ENCODE measurements around the gene FUZ. TPM values are rescaled to one million over a fixed set of nuclear protein-coding genes. Genes with fewer than 3 reads are reported as not detected.

The FUZ gene
- total and polyA plus RNA-seq, 4 donors = 3.8 to 12.5 (median 7.0) TPM

DNA sequence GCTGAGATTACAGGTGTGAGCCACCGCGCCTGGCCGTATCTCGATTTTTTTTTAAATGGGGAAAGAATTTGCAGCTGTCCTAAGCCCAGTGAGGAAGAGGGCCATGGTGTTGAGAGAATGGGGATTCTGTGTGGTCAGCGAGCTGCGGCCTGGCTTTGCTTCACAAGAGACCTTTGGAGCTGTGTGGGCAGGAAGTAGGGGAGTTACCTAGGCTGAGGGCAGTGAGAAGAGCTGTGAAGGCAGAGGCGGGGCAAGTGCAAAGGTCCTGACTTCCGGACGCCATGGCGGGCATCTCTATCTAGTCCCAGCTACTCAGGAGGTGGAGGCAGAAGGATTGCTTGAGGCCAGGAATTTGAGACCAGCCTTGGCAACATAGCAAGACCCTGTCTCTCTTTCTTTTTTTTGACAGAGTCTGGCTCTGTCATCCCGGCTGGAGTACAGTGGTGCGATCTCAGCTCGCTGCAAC, 41.4 kb downstream of the FUZ start:
- H3K4me3 ChIP-seq (ENCODE audit: low read depth in 1 of 3, low read length in 3 of 3) = peak overlapping the region in 1 of 3 donors; percentile 8
- H3K36me3 ChIP-seq (ENCODE audit: control insufficient read depth in 4 of 4, insufficient read depth in 3 of 4, low read depth in 1 of 4, low read length in 3 of 4) = peaks cover 0 to 3% (median 0%) of the 10 kb centered on the region in 4 donors
- H3K27me3 ChIP-seq (ENCODE audit: control insufficient read depth in 4 of 4, insufficient read depth in 4 of 4, low read length in 3 of 4) = no peaks in the 10 kb centered on the region
- H3K9me3 ChIP-seq (ENCODE audit: control insufficient read depth in 4 of 4, low read length in 3 of 4) = no peaks in the 10 kb centered on the region
- H3K4me1 ChIP-seq (ENCODE audit: control insufficient read depth in 4 of 4, insufficient read depth in 4 of 4, low read length in 3 of 4) = peaks cover 2 to 20% (median 18%) of the 10 kb centered on the region in 4 donors
- DNase-seq (ENCODE audit: low spot score) = peak; percentile 55
- WGBS = 48% methylated on average over 13 of the region's 13 CpGs
- peak overlapping the region; percentile 69 to 83 for H3K27ac ChIP-seq (ENCODE audit: low read depth in 1 of 2, low read length in 2 of 2)
- H3K9ac ChIP-seq (ENCODE audit: low read depth in 1 of 2, low read length in 2 of 2) = no peak overlapping the region
- TF ChIP-seq RAD21 (IDR thresholded peaks at IDR 0.05) = peak in 1 of 2 donors; percentile 50
- TF ChIP-seq SP1 (IDR thresholded peaks at IDR 0.05) = peak; percentile 90
- TF ChIP-seq HNF4A (conservative IDR thresholded peaks at IDR 0.05) = peak; percentile 85
- no peak for TF ChIP-seq FOXA1 (IDR thresholded peaks at IDR 0.05)
- no peak for TF ChIP-seq REST (IDR thresholded peaks at IDR 0.05)
- TF ChIP-seq GABPA (IDR thresholded peaks at IDR 0.05 in 1 of 2, conservative IDR thresholded peaks at IDR 0.05 in 1 of 2) = peak; percentile 42 to 89
- peak; percentile 33 to 46 for TF ChIP-seq RXRA (IDR thresholded peaks at IDR 0.05)
- TF ChIP-seq, protein P1, sequence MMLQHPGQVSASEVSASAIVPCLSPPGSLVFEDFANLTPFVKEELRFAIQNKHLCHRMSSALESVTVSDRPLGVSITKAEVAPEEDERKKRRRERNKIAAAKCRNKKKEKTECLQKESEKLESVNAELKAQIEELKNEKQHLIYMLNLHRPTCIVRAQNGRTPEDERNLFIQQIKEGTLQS (IDR thresholded peaks at IDR 0.05) = no peak
- TF ChIP-seq EGR1 (IDR thresholded peaks at IDR 0.05; ENCODE audit: low read depth in 2 of 2) = no peak
- TF ChIP-seq TAF1 (conservative IDR thresholded peaks at IDR 0.05) = no peak
- TF ChIP-seq, protein P2, sequence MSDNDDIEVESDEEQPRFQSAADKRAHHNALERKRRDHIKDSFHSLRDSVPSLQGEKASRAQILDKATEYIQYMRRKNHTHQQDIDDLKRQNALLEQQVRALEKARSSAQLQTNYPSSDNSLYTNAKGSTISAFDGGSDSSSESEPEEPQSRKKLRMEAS (IDR thresholded peaks at IDR 0.05) = no peak
- no peak for TF ChIP-seq FOXA2 (IDR thresholded peaks at IDR 0.05)
- no peak for TF ChIP-seq JUND (IDR thresholded peaks at IDR 0.05)
- TF ChIP-seq, protein P3, sequence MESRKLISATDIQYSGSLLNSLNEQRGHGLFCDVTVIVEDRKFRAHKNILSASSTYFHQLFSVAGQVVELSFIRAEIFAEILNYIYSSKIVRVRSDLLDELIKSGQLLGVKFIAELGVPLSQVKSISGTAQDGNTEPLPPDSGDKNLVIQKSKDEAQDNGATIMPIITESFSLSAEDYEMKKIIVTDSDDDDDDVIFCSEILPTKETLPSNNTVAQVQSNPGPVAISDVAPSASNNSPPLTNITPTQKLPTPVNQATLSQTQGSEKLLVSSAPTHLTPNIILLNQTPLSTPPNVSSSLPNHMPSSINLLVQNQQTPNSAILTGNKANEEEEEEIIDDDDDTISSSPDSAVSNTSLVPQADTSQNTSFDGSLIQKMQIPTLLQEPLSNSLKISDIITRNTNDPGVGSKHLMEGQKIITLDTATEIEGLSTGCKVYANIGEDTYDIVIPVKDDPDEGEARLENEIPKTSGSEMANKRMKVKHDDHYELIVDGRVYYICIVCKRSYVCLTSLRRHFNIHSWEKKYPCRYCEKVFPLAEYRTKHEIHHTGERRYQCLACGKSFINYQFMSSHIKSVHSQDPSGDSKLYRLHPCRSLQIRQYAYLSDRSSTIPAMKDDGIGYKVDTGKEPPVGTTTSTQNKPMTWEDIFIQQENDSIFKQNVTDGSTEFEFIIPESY (IDR thresholded peaks at IDR 0.05) = no peak
- TF ChIP-seq YY1 (IDR thresholded peaks at IDR 0.05) = peak; percentile 90
- no peak for TF ChIP-seq NR2F2 (IDR thresholded peaks at IDR 0.05)
- TF ChIP-seq, protein P4, sequence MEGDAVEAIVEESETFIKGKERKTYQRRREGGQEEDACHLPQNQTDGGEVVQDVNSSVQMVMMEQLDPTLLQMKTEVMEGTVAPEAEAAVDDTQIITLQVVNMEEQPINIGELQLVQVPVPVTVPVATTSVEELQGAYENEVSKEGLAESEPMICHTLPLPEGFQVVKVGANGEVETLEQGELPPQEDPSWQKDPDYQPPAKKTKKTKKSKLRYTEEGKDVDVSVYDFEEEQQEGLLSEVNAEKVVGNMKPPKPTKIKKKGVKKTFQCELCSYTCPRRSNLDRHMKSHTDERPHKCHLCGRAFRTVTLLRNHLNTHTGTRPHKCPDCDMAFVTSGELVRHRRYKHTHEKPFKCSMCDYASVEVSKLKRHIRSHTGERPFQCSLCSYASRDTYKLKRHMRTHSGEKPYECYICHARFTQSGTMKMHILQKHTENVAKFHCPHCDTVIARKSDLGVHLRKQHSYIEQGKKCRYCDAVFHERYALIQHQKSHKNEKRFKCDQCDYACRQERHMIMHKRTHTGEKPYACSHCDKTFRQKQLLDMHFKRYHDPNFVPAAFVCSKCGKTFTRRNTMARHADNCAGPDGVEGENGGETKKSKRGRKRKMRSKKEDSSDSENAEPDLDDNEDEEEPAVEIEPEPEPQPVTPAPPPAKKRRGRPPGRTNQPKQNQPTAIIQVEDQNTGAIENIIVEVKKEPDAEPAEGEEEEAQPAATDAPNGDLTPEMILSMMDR (IDR thresholded peaks at IDR 0.05; ENCODE audit: low read depth, low read length, missing input control) = no peak
- TF ChIP-seq HNF4G (IDR thresholded peaks at IDR 0.05) = peak; percentile 77

All from liver (tissue), 9 donors.